ENCODE results near the gene ANTKMT.

Gene ANTKMT, protein sequence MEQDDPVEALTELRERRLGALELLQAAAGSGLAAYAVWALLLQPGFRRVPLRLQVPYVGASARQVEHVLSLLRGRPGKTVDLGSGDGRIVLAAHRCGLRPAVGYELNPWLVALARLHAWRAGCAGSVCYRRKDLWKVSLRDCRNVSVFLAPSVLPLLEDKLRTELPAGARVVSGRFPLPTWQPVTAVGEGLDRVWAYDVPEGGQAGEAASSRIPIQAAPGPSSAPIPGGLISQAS

DNA sequence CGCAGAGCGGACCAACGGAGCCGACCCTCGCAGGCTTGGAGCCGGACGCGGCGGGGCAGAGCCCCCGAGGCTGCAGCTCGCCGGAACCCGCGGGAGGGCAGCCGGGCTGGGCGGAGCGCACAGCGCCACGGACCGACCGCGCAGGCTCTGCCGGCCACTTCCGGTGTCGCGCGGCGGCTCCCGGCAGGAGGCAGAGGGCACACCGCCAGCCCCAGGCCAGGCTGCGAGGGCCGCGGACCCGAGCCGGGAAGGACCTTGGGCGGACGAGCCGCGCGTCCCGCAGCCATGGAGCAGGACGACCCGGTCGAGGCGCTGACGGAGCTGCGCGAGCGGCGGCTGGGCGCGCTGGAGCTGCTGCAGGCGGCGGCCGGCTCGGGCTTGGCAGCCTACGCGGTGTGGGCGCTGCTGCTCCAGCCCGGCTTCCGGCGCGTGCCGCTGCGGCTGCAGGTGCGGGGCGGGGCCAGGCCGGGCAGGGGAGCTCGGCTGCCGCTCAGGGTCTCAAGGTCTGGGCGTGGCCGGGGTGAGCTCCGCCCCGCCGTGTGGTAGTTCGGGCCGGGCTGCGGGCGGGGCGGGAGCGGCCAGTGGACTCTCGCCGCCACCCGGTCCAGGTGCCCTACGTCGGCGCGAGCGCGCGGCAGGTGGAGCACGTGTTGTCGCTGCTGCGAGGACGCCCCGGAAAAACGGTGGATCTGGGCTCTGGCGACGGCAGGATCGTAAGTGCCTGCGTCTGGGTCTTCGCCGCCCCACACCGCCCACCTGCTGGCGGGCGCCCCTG, at the start of gene ANTKMT:
Gene ANTKMT, plus strand, starts transcription at position 157 of the 775 bp plus-strand sequence. Its CDS starts 129 bp downstream, at position 286.
- peak; percentile 49 for DNase-seq (ENCODE audit: low read depth)

DNA sequence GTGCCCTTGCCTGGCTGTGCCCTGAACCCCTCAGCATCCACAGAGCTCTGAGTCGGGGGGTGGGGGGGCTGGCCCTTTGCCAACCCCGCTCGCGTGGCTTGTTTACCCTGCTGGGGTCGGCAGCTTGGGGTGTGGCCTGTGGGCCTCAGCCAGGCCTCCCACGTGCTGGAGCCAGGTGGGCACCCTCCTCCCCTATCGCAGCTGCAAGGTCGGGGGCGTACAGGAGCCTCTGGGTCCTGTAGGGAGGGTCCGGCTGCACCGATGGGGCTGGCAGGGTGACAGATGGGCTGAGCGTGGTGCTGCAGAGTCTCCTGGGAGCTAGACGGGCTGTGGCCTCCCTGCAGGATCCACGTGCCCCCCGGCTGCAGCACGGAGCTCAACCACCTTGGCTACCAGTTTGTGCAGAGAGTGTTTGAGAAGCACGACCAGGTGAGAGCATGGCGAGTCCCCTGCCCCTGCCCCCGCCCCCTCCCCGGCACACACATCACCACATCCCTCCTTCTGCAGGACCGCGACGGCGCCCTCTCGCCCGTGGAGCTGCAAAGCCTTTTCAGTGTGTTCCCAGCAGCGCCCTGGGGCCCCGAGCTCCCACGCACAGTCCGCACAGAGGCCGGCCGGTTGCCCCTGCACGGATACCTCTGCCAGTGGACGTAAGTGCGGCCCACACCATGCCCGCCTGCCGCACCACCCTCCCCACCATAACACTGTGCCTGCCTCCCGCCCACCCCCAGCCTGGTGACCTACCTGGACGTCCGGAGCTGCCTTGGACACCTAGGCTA, 49.4 kb upstream of the ANTKMT start:
- DNase-seq (ENCODE audit: low read depth), result no peak

DNA sequence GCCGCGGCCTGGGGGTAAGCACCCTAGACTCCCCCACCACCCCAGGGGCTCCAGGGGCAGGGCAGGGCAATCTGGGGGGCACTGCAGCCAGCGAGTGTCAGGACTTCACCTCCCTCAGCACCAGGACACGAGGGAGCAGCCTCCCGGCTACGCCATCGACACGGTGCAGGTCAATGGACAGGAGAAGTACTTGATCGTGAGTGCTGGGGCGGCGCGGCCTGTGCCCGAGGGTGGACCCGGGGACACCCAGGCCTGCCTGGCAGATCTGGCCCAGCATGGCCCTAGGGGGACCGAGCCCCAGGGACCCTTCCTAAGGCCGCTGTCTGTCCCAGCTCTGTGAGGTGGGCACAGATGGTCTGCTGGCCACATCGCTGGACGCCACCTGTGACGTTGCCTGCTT, 48.6 kb upstream of the ANTKMT start:
- DNase-seq (ENCODE audit: low read depth), result no peak

DNA sequence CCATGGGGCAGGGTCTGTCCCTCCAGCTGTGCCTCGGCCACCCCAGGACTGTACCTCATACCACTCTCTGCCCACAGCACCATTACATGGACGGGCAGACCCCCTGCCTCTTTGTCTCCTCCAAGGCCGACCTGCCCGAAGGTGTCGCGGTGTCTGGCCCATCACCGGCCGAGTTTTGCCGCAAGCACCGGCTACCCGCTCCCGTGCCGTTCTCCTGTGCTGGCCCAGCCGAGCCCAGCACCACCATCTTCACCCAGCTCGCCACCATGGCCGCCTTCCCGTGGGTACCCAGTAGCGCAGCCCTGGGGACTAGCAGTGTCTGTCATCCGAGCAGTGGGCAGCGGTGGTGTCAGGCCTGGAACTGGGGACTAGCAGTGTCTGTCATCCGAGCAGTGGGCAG, 48.1 kb upstream of the ANTKMT start:
- DNase-seq (ENCODE audit: low read depth), result no peak

DNA sequence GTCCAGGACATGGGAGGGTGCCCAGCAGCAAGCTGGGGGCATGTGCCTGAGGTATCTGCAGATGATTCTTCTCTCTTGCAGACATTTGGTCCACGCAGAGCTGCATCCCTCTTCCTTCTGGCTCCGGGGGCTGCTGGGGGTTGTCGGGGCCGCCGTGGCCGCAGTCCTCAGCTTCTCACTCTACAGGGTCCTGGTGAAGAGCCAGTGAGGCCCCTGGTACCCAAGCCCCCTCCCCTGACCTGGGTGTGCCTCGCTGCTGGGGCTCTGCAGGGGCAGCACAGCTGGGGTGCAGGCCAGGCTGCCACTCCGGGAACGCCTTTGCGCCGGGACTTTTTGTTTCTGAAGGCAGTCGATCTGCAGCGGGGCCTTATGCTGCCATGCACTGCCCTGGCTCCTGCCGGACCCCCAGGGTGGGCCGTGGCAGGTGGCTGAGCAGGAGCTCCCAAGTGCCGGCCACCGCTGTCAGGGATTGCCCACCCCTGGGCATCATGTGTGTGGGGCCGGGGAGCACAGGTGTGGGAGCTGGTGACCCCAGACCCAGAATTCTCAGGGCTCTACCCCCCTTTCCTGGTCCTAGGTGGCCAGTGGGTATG, 47.5 kb upstream of the ANTKMT start:
- no peak for DNase-seq (ENCODE audit: low read depth)

DNA sequence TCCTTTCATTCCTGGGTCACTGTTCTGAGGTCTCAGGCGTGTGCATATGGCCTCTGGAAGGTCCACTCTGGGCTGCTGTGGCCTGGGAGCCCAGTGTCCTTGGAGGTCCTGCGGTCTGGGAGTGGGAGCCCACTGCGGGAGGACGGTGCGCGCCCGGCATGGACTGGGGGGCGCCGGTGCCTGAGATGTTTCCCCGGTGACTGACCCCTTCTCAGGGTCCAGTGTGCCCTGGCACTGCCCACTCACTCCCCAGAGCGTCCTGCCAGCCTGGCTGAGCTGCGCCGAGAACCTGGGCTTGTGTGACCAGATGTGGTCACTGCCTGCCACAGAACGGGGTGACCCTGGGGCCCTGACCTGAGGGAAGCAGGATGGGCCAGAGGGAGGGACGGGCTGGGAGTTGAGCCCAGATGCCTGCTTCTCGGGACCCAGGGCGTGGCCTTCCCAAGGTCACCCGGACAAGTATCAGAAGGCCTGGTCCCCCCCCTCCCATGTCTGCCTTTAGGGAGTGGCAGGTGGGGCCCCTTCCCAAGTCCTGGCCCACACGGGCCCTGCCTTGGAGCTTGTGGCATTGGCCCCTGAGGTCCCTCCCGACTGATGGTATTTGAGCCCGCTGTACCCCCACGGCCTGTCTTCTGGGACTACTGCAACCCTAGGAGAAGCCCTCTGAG, 46.6 kb upstream of the ANTKMT start:
- DNase-seq (ENCODE audit: low read depth), result no peak

DNA sequence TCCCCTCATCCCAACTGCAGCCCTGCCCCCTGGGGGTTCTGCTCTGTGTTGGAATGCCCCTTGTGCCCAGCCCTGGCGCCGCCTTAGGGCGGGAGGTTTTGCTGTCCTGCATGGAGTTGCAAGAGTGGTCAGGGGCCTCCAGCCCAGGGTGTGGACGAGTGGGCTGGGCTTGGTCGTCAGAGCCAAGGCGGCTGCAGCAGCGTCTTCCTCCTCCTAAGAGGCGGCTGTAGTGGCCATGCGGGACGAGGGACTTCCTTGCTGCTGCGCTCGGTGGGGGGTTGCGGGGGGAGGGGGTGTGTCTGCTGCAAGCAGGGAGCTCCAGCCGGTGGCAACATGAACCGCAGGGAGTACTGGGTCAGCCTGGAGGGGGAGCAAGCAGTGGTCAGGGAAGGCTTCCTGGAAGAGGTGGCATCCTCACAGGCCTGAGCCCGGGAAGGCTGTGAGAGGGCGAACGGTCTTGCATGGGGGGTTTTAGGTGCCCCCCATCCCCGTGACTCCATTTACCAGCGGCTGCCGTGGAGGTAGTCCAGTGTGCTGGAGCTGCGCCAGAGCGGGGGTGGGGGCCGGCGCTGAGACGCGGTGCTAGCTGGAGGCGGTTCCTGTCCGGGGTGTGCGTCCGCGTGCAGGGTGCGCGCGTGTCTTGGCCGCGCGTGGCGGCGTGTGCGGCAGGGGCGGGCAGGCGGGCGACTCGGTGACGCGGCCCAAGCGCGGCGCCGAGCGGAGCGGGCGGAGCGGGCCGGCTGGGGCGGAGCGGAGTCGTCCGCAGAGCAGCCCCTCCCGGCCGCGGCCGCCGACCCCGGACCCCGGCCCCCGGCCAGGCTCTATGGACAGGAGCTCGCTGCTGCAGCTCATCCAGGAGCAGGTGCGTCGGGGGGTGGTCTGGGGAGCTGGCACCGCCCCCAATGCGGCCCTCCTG, 45.7 kb upstream of the ANTKMT start, which contains the start of gene RHBDL1:
Gene RHBDL1, plus strand, starts transcription at position 704 of the 916 bp plus-strand sequence. Its CDS starts 120 bp downstream, at position 824.
- no peak for DNase-seq (ENCODE audit: low read depth)

DNA sequence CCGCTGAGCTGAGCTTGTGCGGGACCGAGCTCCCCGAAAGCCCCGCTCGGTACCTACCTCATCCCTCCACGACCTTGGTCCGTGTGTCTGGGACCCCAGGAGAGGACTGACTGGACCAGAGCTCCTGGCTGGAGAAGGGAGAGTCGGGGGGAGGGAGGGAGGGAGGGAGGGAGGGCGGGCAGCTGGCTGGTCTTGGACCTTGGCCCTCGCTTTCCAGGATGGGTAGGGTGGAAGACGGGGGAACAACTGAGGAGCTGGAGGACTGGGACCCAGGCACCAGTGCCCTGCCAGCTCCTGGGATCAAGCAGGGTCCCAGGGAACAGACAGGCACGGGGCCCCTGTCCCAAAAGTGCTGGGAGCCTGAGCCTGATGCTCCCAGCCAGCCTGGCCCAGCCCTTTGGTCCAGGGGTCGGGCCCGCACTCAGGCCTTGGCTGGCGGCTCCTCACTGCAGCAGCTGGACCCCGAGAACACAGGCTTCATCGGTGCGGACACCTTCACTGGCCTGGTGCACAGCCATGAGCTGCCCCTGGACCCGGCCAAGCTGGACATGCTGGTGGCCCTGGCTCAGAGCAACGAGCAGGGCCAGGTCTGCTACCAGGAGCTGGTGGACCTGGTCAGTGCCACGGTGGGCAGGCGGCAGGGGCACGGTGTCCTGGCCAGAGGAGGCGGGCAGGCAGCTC, 44.9 kb upstream of the ANTKMT start:
- DNase-seq (ENCODE audit: low read depth), result no peak

DNA sequence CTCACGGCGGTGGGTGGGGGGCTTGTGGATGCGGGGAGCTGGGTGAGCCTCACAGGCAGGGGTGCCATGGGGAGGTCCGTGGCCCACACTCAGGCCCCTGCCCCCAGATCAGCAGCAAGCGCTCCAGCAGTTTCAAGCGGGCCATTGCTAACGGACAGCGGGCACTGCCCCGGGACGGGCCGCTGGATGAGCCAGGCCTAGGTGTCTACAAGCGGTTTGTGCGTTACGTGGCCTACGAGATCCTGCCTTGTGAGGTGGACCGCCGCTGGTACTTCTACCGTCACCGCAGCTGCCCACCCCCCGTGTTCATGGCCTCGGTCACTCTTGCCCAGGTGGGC, 44.4 kb upstream of the ANTKMT start:
- DNase-seq (ENCODE audit: low read depth), result no peak

DNA sequence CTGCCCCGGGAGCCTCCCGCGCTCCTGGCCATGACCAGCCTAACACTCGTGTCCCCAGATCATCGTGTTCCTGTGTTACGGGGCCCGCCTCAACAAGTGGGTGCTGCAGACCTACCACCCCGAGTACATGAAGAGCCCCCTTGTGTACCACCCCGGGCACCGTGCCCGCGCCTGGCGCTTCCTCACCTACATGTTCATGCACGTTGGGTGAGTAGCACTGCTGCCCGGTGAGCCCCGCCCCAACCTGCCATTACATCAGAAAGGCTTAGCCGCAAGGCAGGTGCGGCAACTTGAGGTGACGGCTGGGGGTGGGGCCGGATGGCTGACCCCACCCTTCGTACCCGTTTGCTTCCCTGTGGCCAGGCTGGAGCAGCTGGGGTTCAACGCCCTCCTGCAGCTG, 44.0 kb upstream of the ANTKMT start:
- DNase-seq (ENCODE audit: low read depth), result no peak

DNA sequence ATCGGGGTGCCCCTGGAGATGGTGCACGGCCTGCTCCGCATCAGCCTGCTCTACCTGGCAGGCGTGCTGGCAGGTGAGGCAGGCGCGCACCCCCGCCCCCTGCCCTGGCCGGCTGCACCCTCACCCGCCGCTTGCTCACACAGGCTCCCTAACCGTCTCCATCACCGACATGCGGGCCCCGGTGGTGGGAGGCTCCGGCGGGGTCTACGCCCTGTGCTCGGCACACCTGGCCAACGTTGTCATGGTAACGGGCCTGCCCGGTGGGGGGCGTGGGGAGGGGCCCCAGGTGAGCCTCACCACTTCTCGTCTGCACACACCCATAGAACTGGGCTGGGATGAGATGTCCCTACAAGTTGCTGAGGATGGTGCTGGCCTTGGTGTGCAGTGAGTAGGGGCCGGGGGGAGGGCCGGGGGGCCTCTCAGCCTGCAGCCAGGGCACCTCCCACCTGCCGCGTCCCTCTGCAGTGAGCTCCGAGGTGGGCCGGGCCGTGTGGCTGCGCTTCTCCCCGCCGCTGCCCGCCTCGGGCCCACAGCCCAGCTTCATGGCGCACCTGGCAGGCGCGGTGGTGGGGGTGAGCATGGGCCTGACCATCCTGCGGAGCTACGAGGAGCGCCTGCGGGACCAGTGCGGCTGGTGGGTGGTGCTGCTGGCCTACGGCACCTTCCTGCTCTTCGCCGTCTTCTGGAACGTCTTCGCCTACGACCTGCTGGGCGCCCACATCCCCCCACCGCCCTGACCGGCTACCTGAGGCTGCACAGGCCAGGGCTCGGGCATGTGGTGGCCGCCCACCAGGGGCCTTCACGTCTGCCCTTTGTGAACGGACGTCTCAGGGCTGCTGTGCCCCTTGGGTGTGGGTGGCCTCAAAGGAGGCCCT, 43.4 kb upstream of the ANTKMT start:
- no peak for DNase-seq (ENCODE audit: low read depth)

DNA sequence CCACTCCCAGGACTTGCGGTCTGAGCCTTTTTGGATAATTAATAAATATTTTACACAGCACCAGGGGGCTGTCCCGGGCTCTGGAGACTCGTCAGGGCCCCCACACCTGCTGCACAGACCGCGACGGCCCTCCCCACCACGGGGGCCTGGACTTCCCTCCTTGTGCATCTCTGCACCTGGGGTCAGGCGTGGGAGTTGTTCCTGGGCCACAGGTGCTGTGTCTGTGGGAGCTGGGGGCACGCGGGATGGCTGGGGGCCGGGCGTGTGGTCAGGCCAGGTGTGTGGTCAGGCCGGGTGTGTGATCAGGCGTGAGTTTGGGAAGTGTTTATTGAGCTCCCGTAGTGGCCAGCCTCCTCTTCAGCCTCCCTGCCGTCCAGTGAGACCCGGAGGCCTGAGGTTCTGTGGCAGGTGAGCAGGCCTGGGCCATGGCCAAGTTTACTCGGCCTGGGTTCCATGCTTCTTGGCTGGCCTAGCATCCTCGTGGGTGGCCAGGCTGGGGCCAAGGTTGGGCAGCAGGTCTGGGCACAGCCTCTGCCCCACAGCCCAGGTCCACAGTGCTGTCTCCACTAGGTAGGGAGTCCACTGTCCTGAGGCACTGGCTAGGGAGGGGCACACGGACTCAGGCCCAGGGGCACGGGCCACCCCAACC, 42.6 kb upstream of the ANTKMT start:
- no peak for DNase-seq (ENCODE audit: low read depth)

DNA sequence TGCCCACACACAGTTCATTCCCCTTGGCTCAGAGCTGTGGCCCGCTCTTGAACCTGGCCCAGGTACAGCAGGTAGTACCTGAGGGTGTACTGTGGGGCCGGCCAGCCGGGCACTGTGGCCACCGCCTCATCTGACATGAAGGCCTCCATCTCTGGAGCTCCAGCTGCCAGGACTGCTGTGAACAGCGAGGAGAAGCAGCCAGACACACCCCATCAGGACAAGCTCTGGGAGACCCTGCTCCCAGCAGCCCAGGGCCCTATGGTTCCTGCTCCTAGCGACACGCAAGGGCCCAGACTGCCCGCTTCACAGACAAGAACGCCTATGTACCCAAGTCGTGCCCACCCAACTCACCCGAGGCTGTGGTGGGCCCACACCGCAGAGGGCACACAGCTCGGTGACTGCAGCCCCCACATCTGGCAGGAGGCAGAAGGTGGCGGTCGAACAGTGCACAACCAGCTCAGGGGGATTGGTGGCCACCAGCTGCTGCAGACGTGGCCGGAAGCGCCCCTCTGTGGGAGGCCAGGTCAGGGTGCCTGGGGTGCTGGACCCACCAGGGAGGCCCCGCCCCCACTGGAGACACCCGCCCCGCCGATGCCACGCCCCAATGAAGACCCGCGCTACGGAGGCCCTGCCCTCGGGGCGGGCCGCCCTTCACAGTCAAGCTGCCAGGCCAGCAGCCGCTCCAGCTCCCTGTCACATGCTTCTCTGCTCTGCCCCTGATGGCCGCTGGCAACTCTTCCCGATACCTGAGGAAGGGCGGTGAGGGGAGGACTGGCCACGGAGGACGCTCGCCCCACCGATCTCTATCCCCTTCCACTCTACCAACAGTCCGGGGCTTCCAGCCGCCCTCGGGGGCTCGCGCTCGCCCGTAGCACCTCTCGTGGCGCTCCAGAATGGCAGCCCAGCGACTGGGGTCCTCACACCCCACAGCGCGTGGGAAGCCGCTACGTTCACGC, 41.8 kb upstream of the ANTKMT start:
- DNase-seq (ENCODE audit: low read depth), result peak; percentile 36

DNA sequence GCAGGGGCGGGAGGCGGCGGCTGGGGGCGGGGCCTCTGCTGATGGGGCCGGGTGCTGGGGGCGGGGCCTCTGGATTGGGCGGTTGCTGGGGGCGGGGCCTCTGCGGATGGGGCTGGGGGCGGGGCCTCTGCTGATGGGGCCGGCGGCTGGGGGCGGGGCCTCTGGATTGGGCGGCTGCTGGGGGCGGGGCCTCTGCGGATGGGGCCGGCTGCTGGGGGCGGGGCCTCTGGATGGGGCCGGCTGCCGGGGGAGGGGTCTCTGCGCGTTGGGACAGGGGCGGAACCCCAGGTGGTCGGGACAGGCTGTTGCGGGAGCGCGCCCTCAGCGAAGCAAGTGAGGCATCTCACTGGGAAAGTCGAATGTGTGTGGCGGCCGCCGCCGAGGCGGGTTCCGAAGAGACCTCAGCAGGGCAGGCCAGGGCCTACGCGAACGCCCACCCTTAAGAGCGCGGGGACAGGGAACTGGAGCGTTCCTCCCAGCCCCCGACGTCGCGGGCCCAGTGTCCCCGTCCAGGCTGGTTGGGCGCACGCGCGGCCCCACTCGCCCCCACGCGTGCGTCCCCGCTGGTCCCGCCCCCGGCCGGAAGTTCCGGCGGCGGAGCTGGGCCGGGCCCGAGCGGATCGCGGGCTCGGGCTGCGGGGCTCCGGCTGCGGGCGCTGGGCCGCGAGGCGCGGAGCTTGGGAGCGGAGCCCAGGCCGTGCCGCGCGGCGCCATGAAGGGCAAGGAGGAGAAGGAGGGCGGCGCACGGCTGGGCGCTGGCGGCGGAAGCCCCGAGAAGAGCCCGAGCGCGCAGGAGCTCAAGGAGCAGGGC, 40.9 kb upstream of the ANTKMT start, which contains the start of gene STUB1:
Gene STUB1, plus strand, starts transcription at position 597 of the 811 bp plus-strand sequence. Its CDS starts 116 bp downstream, at position 713.
- DNase-seq (ENCODE audit: low read depth), result peak; percentile 82

DNA sequence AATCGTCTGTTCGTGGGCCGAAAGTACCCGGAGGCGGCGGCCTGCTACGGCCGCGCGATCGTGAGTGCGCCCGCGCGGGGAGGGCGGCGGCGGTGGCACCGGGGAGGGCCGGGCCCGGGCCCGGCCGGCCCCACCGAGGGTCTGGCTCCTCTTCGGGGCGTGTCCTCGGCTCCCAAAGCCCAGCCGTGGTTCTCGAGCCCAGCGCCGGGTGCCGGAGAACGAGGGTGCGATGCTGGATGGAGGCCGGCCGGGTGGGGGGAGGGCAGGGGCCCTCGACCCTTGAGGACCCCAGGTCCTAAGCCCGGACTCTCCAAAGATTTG, 40.4 kb upstream of the ANTKMT start:
- DNase-seq (ENCODE audit: low read depth), result no peak

DNA sequence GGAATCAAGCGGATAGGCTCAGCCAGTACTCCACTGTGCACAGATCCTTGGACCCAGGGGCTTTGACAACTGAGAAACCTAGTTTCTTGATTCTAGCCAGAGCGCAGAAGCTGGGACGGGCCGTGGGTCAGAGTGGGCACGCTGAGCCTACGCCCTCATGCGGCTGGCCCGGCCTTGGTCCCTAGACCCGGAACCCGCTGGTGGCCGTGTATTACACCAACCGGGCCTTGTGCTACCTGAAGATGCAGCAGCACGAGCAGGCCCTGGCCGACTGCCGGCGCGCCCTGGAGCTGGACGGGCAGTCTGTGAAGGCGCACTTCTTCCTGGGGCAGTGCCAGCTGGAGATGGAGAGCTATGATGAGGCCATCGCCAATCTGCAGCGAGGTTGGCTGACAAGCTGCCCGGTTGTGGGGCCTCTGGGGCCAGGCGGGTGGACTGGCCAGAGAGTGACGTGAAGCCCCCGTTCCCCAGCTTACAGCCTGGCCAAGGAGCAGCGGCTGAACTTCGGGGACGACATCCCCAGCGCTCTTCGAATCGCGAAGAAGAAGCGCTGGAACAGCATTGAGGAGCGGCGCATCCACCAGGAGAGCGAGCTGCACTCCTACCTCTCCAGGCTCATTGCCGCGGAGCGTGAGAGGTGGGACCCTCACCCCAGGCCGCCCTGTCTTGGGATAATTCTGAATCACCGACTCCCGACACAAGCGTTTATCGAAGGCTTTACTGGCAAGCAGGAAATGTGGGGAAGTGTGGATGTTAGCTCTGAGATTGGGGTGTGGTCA, 39.8 kb upstream of the ANTKMT start:
- DNase-seq (ENCODE audit: low read depth), result no peak
